CD14-positive monocyte (primary cell): Measurements from ENCODE around the gene TTLL8. TPM values are rescaled to one million over a fixed set of nuclear protein-coding genes. Genes with fewer than 3 reads are reported as not detected.

Source experiments
- DNase-seq, 3 donors: peaks; one replicate each; pipeline ENCODE4 v3.0.0-alpha.2; 2011 to 2022
- H2AFZ ChIP-seq: 2 replicates; pipeline ENCODE4 v1.6.0; 2012; ENCODE audit warnings: mild to moderate bottlenecking, low read depth, low read length, inconsistent platforms; ENCODE audit not compliant: insufficient read depth, poor library complexity, severe bottlenecking
- H3K27ac ChIP-seq, 2 donors: 1 replicate in 1 of 2; 2 replicates in 1 of 2; pipeline ENCODE4 v1.5.1; 2012 to 2013; ENCODE audit warnings: low read length in 2 of 2, control low read depth in 1 of 2, inconsistent platforms in 1 of 2, low read depth in 1 of 2, mild to moderate bottlenecking in 1 of 2
- H3K27me3 ChIP-seq, 2 donors: one replicate each; pipeline versions ENCODE4 v1.6.0 to v1.6.1; 2011 to 2013; ENCODE audit warnings: low read length in 2 of 2; ENCODE audit not compliant: control insufficient read depth in 2 of 2, insufficient read depth in 2 of 2
- H3K36me3 ChIP-seq, 2 donors: replicated peaks in 1 of 2; 1 replicate in 1 of 2; 2 replicates in 1 of 2; pipeline versions ENCODE4 v1.5.1 to v1.6.1; 2012 to 2013; ENCODE audit warnings: low read length in 2 of 2, control low read depth in 1 of 2, inconsistent platforms in 1 of 2, mild to moderate bottlenecking in 1 of 2; ENCODE audit not compliant: insufficient read depth in 2 of 2, control insufficient read depth in 1 of 2
- H3K4me1 ChIP-seq, 2 donors: 1 replicate in 1 of 2; 2 replicates in 1 of 2; pipeline versions ENCODE4 v1.5.1 to v1.6.1; 2012 to 2013; ENCODE audit warnings: low read length in 2 of 2, control low read depth in 1 of 2, inconsistent platforms in 1 of 2, mild to moderate bottlenecking in 1 of 2, moderate library complexity in 1 of 2; ENCODE audit not compliant: insufficient read depth in 2 of 2, control insufficient read depth in 1 of 2
- H3K4me2 ChIP-seq: replicated peaks from 2 replicates; pipeline ENCODE3; 2012; ENCODE audit warnings: low read length, moderate library complexity, mild to moderate bottlenecking; ENCODE audit not compliant: poor library complexity, severe bottlenecking; ENCODE audit errors: extremely low read depth
- H3K4me3 ChIP-seq, 3 experiments: fragments of 200-600 bp in 1 of 3; sonication (generic) in 1 of 3; replicated peaks in 1 of 3; 1 replicate in 2 of 3; 2 replicates in 1 of 3; pipeline ENCODE4 v1.5.1; 2011 to 2013; ENCODE audit warnings: low read length in 3 of 3, mild to moderate bottlenecking in 3 of 3, control low read depth in 2 of 3, low read depth in 2 of 3, inconsistent platforms in 1 of 3, moderate library complexity in 1 of 3
- H3K79me2 ChIP-seq: 2 replicates; pipeline ENCODE4 v1.6.0; 2012; ENCODE audit warnings: mild to moderate bottlenecking, control low read depth, inconsistent platforms, low read length, moderate library complexity; ENCODE audit not compliant: insufficient read depth
- H3K9ac ChIP-seq: 2 replicates; pipeline ENCODE4 v1.6.0; 2017; ENCODE audit warnings: low read length, mild to moderate bottlenecking; ENCODE audit not compliant: insufficient read depth, poor library complexity, severe bottlenecking
- H3K9me3 ChIP-seq, 2 donors: replicated peaks in 1 of 2; 1 replicate in 1 of 2; 2 replicates in 1 of 2; pipeline versions ENCODE4 v1.5.1 to v1.6.1; 2012 to 2013; ENCODE audit warnings: low read length in 2 of 2, control low read depth in 1 of 2; ENCODE audit not compliant: control insufficient read depth in 1 of 2, insufficient read depth in 1 of 2
- H4K20me1 ChIP-seq: 2 replicates; pipeline ENCODE4 v1.6.0; 2012; ENCODE audit warnings: mild to moderate bottlenecking, low read length, control low read depth, moderate library complexity; ENCODE audit not compliant: insufficient read depth
- H3K27ac Mint-ChIP-seq, 7 donors: one replicate each; pipeline ENCODE4 v1.8.0; 2020; ENCODE audit warnings: mild to moderate bottlenecking in 7 of 7, mixed read lengths in 7 of 7, moderate library complexity in 6 of 7, inconsistent platforms in 2 of 7
- H3K27me3 Mint-ChIP-seq, 3 donors: one replicate each; pipeline ENCODE4 v1.8.0; 2021 to 2022; ENCODE audit warnings: low read depth in 3 of 3, mild to moderate bottlenecking in 3 of 3, mixed read lengths in 3 of 3, moderate library complexity in 3 of 3, inconsistent platforms in 1 of 3
- H3K36me3 Mint-ChIP-seq, 2 donors: one replicate each; pipeline ENCODE4 v1.8.0; 2020; ENCODE audit warnings: mixed read lengths in 2 of 2, inconsistent platforms in 1 of 2, mild to moderate bottlenecking in 1 of 2
- H3K4me1 Mint-ChIP-seq: one replicate; pipeline ENCODE4 v1.8.0; 2020; ENCODE audit warnings: mild to moderate bottlenecking, mixed read lengths
- H3K4me3 Mint-ChIP-seq, 2 donors: one replicate each; pipeline ENCODE4 v1.8.0; 2020; ENCODE audit warnings: mild to moderate bottlenecking in 2 of 2, mixed read lengths in 2 of 2, moderate library complexity in 1 of 2
- H3K9me3 Mint-ChIP-seq, 7 donors: one replicate each; pipeline ENCODE4 v1.8.0; 2020 to 2022; ENCODE audit warnings: mixed read lengths in 7 of 7, mild to moderate bottlenecking in 6 of 7, moderate library complexity in 6 of 7, inconsistent platforms in 2 of 7
- CTCF ChIP-seq: fragments of 200-600 bp; IDR thresholded peaks from one replicate; pipeline ENCODE4 v1.8.0; 2022; ENCODE audit warnings: antibody characterized with exemption, mild to moderate bottlenecking
- WGBS: methylation state at CpG from one replicate; pipeline ENCODE4 v1.1.5; 2013; ENCODE audit warnings: missing lambda C conversion rate; ENCODE audit not compliant: insufficient coverage; 5-methylcytosine and 5-hydroxymethylcytosine counted together
- intact Hi-C, 2 donors: fragments of 100-400 bp; cut with micrococcal nuclease; formaldehyde crosslinking; loops; one replicate each; pipeline versions ENCODE4 v1.15.0 to v1.15.1; 2023
- polyA plus RNA-seq, 3 donors: library from polyadenylated mRNA; depleted of rRNA in 1 of 3; unstranded in 2 of 3; stranded (reverse) in 1 of 3; fragments of 300-500 nt in 2 of 3; fragments of >200 nt in 1 of 3; fragmentation: Illumina TruSeq in 2 of 3; gene quantifications; 1 replicate in 2 of 3; 2 replicates in 1 of 3; pipeline ENCODE4 v1.2.3, GENCODE V29; 2012 to 2021

Gene TTLL8
- polyA plus RNA-seq, 3 donors = not detected

- Histone ChIP-seq H2AFZ (no peak overlapping the region), H3K4me1 (peaks cover 0 to 6% of the 10 kb centered on the region in 2 donors), H3K79me2 (no peaks in the 10 kb centered on the region), H3K9ac (no peak overlapping the region), H3K27ac (no peak overlapping the region), H3K4me3 (no peak overlapping the region), H3K9me3 (peaks cover 0 to 4% of the 10 kb centered on the region in 2 donors), H3K36me3 (no peaks in the 10 kb centered on the region), H3K4me2 (no peak overlapping the region), H4K20me1 (no peaks in the 10 kb centered on the region), H3K27me3 (peaks cover 0 to 5% of the 10 kb centered on the region in 2 donors)
- TF ChIP-seq CTCF = no peak
- Mint-ChIP-seq H3K4me3 (no peak overlapping the region), H3K9me3 (peaks cover 0 to 10% (median 5%) of the 10 kb centered on the region in 7 donors), H3K4me1 (peaks cover 7% of the 10 kb centered on the region), H3K27me3 (peaks cover 15 to 25% (median 22%) of the 10 kb centered on the region in 3 donors), H3K36me3 (no peaks in the 10 kb centered on the region), H3K27ac (no peak overlapping the region)
- DNase-seq = no peak
- 95% methylated on average over 7 of the region's 12 CpGs for WGBS
- intact Hi-C loops = no loop called here
Measured at GRCh38 chr22:50048061-50048765, 9.9 kb downstream of the TTLL8 start.

GRCh38 chr22:50047346-50047745, 10.8 kb downstream of the TTLL8 start:
- H3K4me2 ChIP-seq = no peak overlapping the region
- peaks cover 21 to 25% (median 22%) of the 10 kb centered on the region in 3 donors for H3K27me3 Mint-ChIP-seq
- H3K4me3 ChIP-seq = no peak overlapping the region
- H2AFZ ChIP-seq = no peak overlapping the region
- no peak overlapping the region for H3K9ac ChIP-seq
- peaks cover 0 to 5% of the 10 kb centered on the region in 2 donors for H3K27me3 ChIP-seq
- no peaks in the 10 kb centered on the region for H4K20me1 ChIP-seq
- H3K36me3 Mint-ChIP-seq = no peaks in the 10 kb centered on the region
- no peaks in the 10 kb centered on the region for H3K79me2 ChIP-seq
- no peak for DNase-seq
- 98% methylated on average over 8 of the region's 16 CpGs for WGBS
- no peaks in the 10 kb centered on the region for H3K36me3 ChIP-seq
- H3K4me3 Mint-ChIP-seq = no peak overlapping the region
- intact Hi-C loops = no loop called here
- no peak for TF ChIP-seq CTCF
- peaks cover 0 to 6% (median 2%) of the 10 kb centered on the region in 7 donors for H3K9me3 Mint-ChIP-seq
- H3K4me1 ChIP-seq = peaks cover 0 to 6% of the 10 kb centered on the region in 2 donors
- no peaks in the 10 kb centered on the region for H3K9me3 ChIP-seq
- H3K27ac Mint-ChIP-seq = no peak overlapping the region
- peaks cover 7% of the 10 kb centered on the region for H3K4me1 Mint-ChIP-seq
- no peak overlapping the region for H3K27ac ChIP-seq
